Lower lobe of right lung (tissue), 2 donors: Measurements from ENCODE around the gene ZNF335. TPM values are rescaled to one million over a fixed set of nuclear protein-coding genes. Genes with fewer than 3 reads are reported as not detected.

ENCODE experiments used
- ATAC-seq, 2 donors: fragments of 200-7000 bp; cut with Tn5 transposase; one replicate each; pipeline ENCODE4 v1.9.1; 2020 to 2022; ENCODE audit warnings: mild to moderate bottlenecking in 2 of 2, moderate library complexity in 2 of 2
- DNase-seq: peaks from one replicate; pipeline ENCODE4 v3.0.0-alpha.2; 2020
- H3K27ac ChIP-seq: fragments of 200-600 bp; one replicate; pipeline ENCODE4 v1.8.0; 2022
- H3K27me3 ChIP-seq: fragments of 200-600 bp; one replicate; pipeline ENCODE4 v1.8.0; 2022; ENCODE audit warnings: low read depth
- H3K36me3 ChIP-seq: fragments of 200-600 bp; one replicate; pipeline ENCODE4 v1.8.0; 2022; ENCODE audit warnings: mild to moderate bottlenecking
- H3K4me1 ChIP-seq: fragments of 200-600 bp; one replicate; pipeline ENCODE4 v1.8.0; 2022
- H3K4me3 ChIP-seq: fragments of 200-600 bp; one replicate; pipeline ENCODE4 v1.8.0; 2022; ENCODE audit warnings: mild to moderate bottlenecking
- H3K9me3 ChIP-seq: fragments of 200-600 bp; one replicate; pipeline ENCODE4 v1.8.0; 2022
- intact Hi-C: fragments of 100-400 bp; cut with DNase I; formaldehyde crosslinking; loops from one replicate; pipeline ENCODE4 v1.11.0; 2022
- total RNA-seq: library from RNA; stranded (reverse); fragmentation: NEBNext Ultra II Directional; extraction: Animal tissue kit (Norgen Biotek cat#: 25700); gene quantifications from one replicate; pipeline ENCODE4 v1.2.1, GENCODE V29; 2021
- TF ChIP-seq, protein P1 (sequence below): fragments of 200-600 bp; IDR thresholded peaks from one replicate; pipeline ENCODE4 v1.8.0; 2022; ENCODE audit warnings: antibody characterized with exemption, mild to moderate bottlenecking
- donor health status: DM: no; HTN: yes; CAD: no; lungs with severe emphysema.

ZNF335 gene
- total RNA-seq, 1 donor from 2014 or later = 20.4 TPM

DNA sequence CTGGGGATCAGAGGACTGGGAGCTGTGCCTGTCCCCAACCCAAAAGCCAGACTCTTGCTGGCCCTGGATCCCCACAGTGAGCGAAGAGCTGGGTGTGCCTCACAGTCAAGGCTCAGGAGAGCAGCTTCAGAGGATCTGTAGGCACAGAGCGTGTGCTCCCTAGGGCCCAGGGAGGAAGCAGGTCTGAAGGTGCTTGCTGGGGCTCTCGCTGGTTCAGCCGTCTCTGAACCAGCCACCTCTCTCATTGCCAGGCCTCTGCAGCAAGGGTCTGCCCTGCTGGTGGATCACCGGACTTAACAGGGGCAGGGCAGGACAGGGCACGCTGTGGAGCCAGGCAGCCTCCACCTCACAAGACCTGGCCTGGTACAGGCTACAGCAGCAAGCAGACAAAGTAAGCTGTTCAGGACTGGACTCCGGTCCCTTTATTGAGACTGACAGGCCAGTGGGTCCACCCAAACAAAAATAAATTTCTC, 23.7 kb downstream of the ZNF335 start:
- ATAC-seq (no peak), DNase-seq (no peak)
- no peaks in the 10 kb centered on the region for H3K27me3 ChIP-seq
- intact Hi-C loops = no loop called here
- H3K9me3 ChIP-seq = no peaks in the 10 kb centered on the region
- TF ChIP-seq, protein P1, sequence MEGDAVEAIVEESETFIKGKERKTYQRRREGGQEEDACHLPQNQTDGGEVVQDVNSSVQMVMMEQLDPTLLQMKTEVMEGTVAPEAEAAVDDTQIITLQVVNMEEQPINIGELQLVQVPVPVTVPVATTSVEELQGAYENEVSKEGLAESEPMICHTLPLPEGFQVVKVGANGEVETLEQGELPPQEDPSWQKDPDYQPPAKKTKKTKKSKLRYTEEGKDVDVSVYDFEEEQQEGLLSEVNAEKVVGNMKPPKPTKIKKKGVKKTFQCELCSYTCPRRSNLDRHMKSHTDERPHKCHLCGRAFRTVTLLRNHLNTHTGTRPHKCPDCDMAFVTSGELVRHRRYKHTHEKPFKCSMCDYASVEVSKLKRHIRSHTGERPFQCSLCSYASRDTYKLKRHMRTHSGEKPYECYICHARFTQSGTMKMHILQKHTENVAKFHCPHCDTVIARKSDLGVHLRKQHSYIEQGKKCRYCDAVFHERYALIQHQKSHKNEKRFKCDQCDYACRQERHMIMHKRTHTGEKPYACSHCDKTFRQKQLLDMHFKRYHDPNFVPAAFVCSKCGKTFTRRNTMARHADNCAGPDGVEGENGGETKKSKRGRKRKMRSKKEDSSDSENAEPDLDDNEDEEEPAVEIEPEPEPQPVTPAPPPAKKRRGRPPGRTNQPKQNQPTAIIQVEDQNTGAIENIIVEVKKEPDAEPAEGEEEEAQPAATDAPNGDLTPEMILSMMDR = no peak
- H3K36me3 ChIP-seq = peaks cover 100% of the 10 kb centered on the region
- H3K27ac ChIP-seq = no peak overlapping the region
- no peak overlapping the region for H3K4me3 ChIP-seq
- peaks cover 17% of the 10 kb centered on the region for H3K4me1 ChIP-seq

GRCh38 chr20:45947110-45947866, 24.7 kb downstream of the ZNF335 start:
- peaks cover 100% of the 10 kb centered on the region for H3K36me3 ChIP-seq
- ATAC-seq = no peak

GRCh38 chr20:45946149-45946970, 25.6 kb downstream of the ZNF335 start:
- DNase-seq (peak; percentile 69), ATAC-seq (peak; percentile 70 to 71)
- no peaks in the 10 kb centered on the region for H3K9me3 ChIP-seq
- TF ChIP-seq, protein P1 = no peak
- no peak overlapping the region for H3K4me3 ChIP-seq
- peak overlapping the region; percentile 27 for H3K27ac ChIP-seq
- intact Hi-C loops = no loop called here
- H3K36me3 ChIP-seq = peaks cover 100% of the 10 kb centered on the region
- H3K4me1 ChIP-seq = peaks cover 17% of the 10 kb centered on the region
- H3K27me3 ChIP-seq = no peaks in the 10 kb centered on the region

More at GRCh38 chr20:45947110-45947866, 24.7 kb downstream of the ZNF335 start:
- TF ChIP-seq, protein P1 = no peak
- Histone ChIP-seq H3K27me3 (no peaks in the 10 kb centered on the region), H3K9me3 (no peaks in the 10 kb centered on the region), H3K4me1 (peaks cover 17% of the 10 kb centered on the region), H3K4me3 (no peak overlapping the region), H3K27ac (no peak overlapping the region)
- DNase-seq = no peak
- intact Hi-C loops = no loop called here

GRCh38 chr20:45945678-45946148, 26.3 kb downstream of the ZNF335 start:
- intact Hi-C loops = no loop called here
- DNase-seq (no peak), ATAC-seq (peak in 1 of 2 donors; percentile 5)
- no peaks in the 10 kb centered on the region for H3K9me3 ChIP-seq
- H3K27ac ChIP-seq = peak overlapping the region; percentile 10
- TF ChIP-seq, protein P1 = no peak
- H3K4me3 ChIP-seq = no peak overlapping the region
- H3K4me1 ChIP-seq = peaks cover 17% of the 10 kb centered on the region
- no peaks in the 10 kb centered on the region for H3K27me3 ChIP-seq
- peaks cover 100% of the 10 kb centered on the region for H3K36me3 ChIP-seq

DNA sequence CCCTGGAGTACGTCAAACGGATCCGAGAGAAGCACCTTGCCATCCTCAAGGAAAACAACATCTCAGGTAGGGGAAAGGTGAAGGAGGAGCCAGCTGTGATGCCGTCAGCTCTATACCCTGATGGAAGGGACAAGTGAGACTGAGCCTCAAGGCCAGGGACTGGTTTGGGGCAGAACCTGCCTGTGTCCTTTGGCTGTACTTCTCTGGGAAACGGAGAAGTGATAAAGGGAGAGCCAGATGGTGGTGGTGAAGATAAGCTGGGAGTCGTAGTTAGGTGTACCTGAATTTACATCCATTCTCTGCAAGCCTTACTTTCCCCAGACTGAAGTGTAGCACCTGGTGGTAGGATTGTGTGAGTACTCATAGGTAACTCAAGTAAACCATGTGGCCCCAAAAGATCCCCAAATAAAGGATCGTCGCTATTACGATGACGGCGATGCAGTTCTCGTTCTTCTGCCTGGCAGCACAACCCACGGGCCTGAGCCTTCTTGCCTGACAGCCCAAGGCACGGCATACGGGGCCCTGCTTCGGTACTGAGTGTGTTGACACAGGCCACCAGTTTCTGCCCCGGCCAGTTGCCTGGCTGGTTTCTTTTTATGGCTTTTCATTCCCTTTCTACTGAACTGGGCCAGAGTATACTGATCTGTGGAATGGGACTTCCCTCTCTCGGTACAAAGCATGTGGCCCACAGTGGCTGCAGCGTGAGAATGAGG, 26.9 kb downstream of the ZNF335 start:
- no peaks in the 10 kb centered on the region for H3K9me3 ChIP-seq
- no peak overlapping the region for H3K4me3 ChIP-seq
- peaks cover 100% of the 10 kb centered on the region for H3K36me3 ChIP-seq
- peaks cover 17% of the 10 kb centered on the region for H3K4me1 ChIP-seq
- no peaks in the 10 kb centered on the region for H3K27me3 ChIP-seq
- TF ChIP-seq, protein P1 = no peak
- ATAC-seq = no peak
- DNase-seq = no peak
- no peak overlapping the region for H3K27ac ChIP-seq
- intact Hi-C loops = no loop called here
